Fibroblast of peridontal ligament (primary cell): ENCODE data around the gene MGARP.
"Not testable (repeated sequence)": the region's sequence is repeated elsewhere in the genome, so short reads cannot be mapped to it uniquely, and the experiment has no call there.

Source experiments
- DNase-seq: peaks from one replicate; pipeline ENCODE4 v3.0.0-alpha.2; 2010; ENCODE audit errors: extremely low read depth

Gene MGARP

GRCh38 chr4:139295942-139296299 is 15.9 kb upstream of the MGARP start:
- no peak for DNase-seq

GRCh38 chr4:139295206-139295941 is 15.3 kb upstream of the MGARP start:
- peak; percentile 92 for DNase-seq

- DNase-seq: no peak
Observed at GRCh38 chr4:139286186-139286698, 6.2 kb upstream of the MGARP start.

- no peak for DNase-seq
Observed at GRCh38 chr4:139282721-139283075, 2.7 kb upstream of the MGARP start.

- DNase-seq: no peak
Observed at GRCh38 chr4:139282065-139282720, 2.2 kb upstream of the MGARP start.

- DNase-seq: peak; percentile 35
Observed at GRCh38 chr4:139278912-139279759, 889 bp downstream of the MGARP start.

GRCh38 chr4:139278485-139278884 is 1.5 kb downstream of the MGARP start:
- no peak for DNase-seq

GRCh38 chr4:139275281-139275735 is 4.7 kb downstream of the MGARP start:
- DNase-seq: no peak

- no peak for DNase-seq
Observed at GRCh38 chr4:139274790-139275189, 5.2 kb downstream of the MGARP start.

- DNase-seq: no peak
Observed at GRCh38 chr4:139273835-139274234, 6.2 kb downstream of the MGARP start.

- no peak for DNase-seq
Observed at GRCh38 chr4:139267301-139267700, 12.7 kb downstream of the MGARP start.

- DNase-seq: peak; percentile 67
Observed at GRCh38 chr4:139266583-139267257, 13.3 kb downstream of the MGARP start.

- DNase-seq: no peak
Observed at GRCh38 chr4:139266208-139266582, 13.8 kb downstream of the MGARP start.

GRCh38 chr4:139265654-139266053 is 14.4 kb downstream of the MGARP start:
- no peak for DNase-seq

GRCh38 chr4:139256349-139256748 is 23.7 kb downstream of the MGARP start:
- DNase-seq: no peak

GRCh38 chr4:139255581-139255980 is 24.4 kb downstream of the MGARP start:
- DNase-seq: not testable (repeated sequence)

- no peak for DNase-seq
Observed at GRCh38 chr4:139253713-139254112, 26.3 kb downstream of the MGARP start.

- no peak for DNase-seq
Observed at GRCh38 chr4:139253046-139253445, 27.0 kb downstream of the MGARP start.

- DNase-seq: no peak
Observed at GRCh38 chr4:139247700-139248238, 32.3 kb downstream of the MGARP start.

GRCh38 chr4:139247241-139247640 is 32.8 kb downstream of the MGARP start:
- DNase-seq: no peak

- no peak for DNase-seq
Observed at GRCh38 chr4:139246166-139246565, 33.9 kb downstream of the MGARP start.

GRCh38 chr4:139245590-139245989 is 34.4 kb downstream of the MGARP start:
- peak; percentile 54 for DNase-seq
